Measurements from ENCODE around the gene NFX1.

GRCh38 chr9:33241298-33241697, 49.0 kb upstream of the NFX1 start:
- TF ChIP-seq CTCF (conservative IDR thresholded peaks at IDR 0.05; ENCODE audit: low read depth, low read length) (no peak), EZH2phosphoT487 (IDR thresholded peaks at IDR 0.05; ENCODE audit: borderline replicate concordance, low read length) (no peak)
